ENCODE results near the gene TM9SF4.

Gene TM9SF4

GRCh38 chr20:32130352-32130751 is 20.8 kb downstream of the TM9SF4 start:
- DNase-seq = no peak

GRCh38 chr20:32130965-32131364 is 21.5 kb downstream of the TM9SF4 start:
- no peak for DNase-seq

- DNase-seq = no peak
Measured at GRCh38 chr20:32132911-32133549, 23.5 kb downstream of the TM9SF4 start.

- no peak for DNase-seq
Measured at GRCh38 chr20:32134026-32134425, 24.5 kb downstream of the TM9SF4 start.

GRCh38 chr20:32135983-32136515 is 26.5 kb downstream of the TM9SF4 start:
- DNase-seq = no peak

- no peak for DNase-seq
Measured at GRCh38 chr20:32138921-32139320, 29.4 kb downstream of the TM9SF4 start.

- no peak for DNase-seq
Measured at GRCh38 chr20:32139947-32140346, 30.4 kb downstream of the TM9SF4 start.

GRCh38 chr20:32140603-32141002 is 31.1 kb downstream of the TM9SF4 start:
- DNase-seq = no peak

GRCh38 chr20:32141465-32141980 is 32.0 kb downstream of the TM9SF4 start:
- DNase-seq = no peak

- DNase-seq = no peak
Measured at GRCh38 chr20:32142088-32142487, 32.6 kb downstream of the TM9SF4 start.

- no peak for DNase-seq
Measured at GRCh38 chr20:32142991-32143390, 33.5 kb downstream of the TM9SF4 start.

GRCh38 chr20:32144898-32145662 is 35.6 kb downstream of the TM9SF4 start:
- DNase-seq = no peak

- DNase-seq = no peak
Measured at GRCh38 chr20:32149566-32150170, 40.2 kb downstream of the TM9SF4 start.

- DNase-seq = no peak
Measured at GRCh38 chr20:32150291-32150848, 40.9 kb downstream of the TM9SF4 start.

- no peak for DNase-seq
Measured at GRCh38 chr20:32152421-32153155, 43.1 kb downstream of the TM9SF4 start.

GRCh38 chr20:32153156-32153665 is 43.7 kb downstream of the TM9SF4 start:
- DNase-seq = no peak

- no peak for DNase-seq
Measured at GRCh38 chr20:32153771-32154170, 44.3 kb downstream of the TM9SF4 start.

- peak in 1 of 4 experiments; percentile 8 for DNase-seq
Measured at GRCh38 chr20:32155017-32155981, 45.8 kb downstream of the TM9SF4 start.

- no peak for DNase-seq
Measured at GRCh38 chr20:32157611-32158010, 48.1 kb downstream of the TM9SF4 start.

GRCh38 chr20:32158351-32158750 is 48.8 kb downstream of the TM9SF4 start:
- no peak for DNase-seq

Data from activated naive CD4-positive, alpha-beta T cell (primary cell).